Rectal smooth muscle tissue (tissue), 1 donor: ENCODE measurements around the gene KIF20B.
"Not testable (repeated sequence)": the region's sequence is repeated elsewhere in the genome, so short reads cannot be mapped to it uniquely, and the experiment has no call there.

Source experiments
- H3K27ac ChIP-seq: one replicate; pipeline ENCODE4 v1.7.0; 2013; ENCODE audit warnings: low read depth, low read length, inconsistent platforms
- H3K27me3 ChIP-seq: one replicate; pipeline ENCODE4 v1.7.0; 2013; ENCODE audit warnings: low read length; ENCODE audit not compliant: control insufficient read depth, insufficient read depth
- H3K36me3 ChIP-seq: one replicate; pipeline ENCODE4 v1.7.0; 2013; ENCODE audit warnings: low read length; ENCODE audit not compliant: control insufficient read depth, insufficient read depth
- H3K4me1 ChIP-seq: one replicate; pipeline ENCODE4 v1.7.0; 2013; ENCODE audit warnings: low read length; ENCODE audit not compliant: control insufficient read depth, insufficient read depth
- H3K4me3 ChIP-seq: one replicate; pipeline ENCODE4 v1.7.0; 2013; ENCODE audit warnings: low read length
- H3K9ac ChIP-seq: one replicate; pipeline ENCODE4 v1.7.0; 2013; ENCODE audit warnings: low read length

KIF20B gene

GRCh38 chr10:89793649-89794254, 92.4 kb downstream of the KIF20B start:
- Histone ChIP-seq H3K36me3 (no peaks in the 10 kb centered on the region), H3K9ac (no peak overlapping the region), H3K27me3 (no peaks in the 10 kb centered on the region), H3K4me1 (no peaks in the 10 kb centered on the region), H3K27ac (no peak overlapping the region), H3K4me3 (no peak overlapping the region)

- no peaks in the 10 kb centered on the region for H3K36me3 ChIP-seq
- no peak overlapping the region for H3K9ac ChIP-seq
- H3K4me1 ChIP-seq = no peaks in the 10 kb centered on the region
Measured at GRCh38 chr10:89795840-89796239, 94.5 kb downstream of the KIF20B start.

GRCh38 chr10:89798092-89798491, 96.7 kb downstream of the KIF20B start:
- Histone ChIP-seq H3K4me1 (no peaks in the 10 kb centered on the region), H3K9ac (no peak overlapping the region), H3K27me3 (no peaks in the 10 kb centered on the region), H3K4me3 (no peak overlapping the region), H3K27ac (no peak overlapping the region), H3K36me3 (no peaks in the 10 kb centered on the region)

More at GRCh38 chr10:89795840-89796239, 94.5 kb downstream of the KIF20B start:
- no peak overlapping the region for H3K4me3 ChIP-seq
- H3K27ac ChIP-seq = no peak overlapping the region
- H3K27me3 ChIP-seq = no peaks in the 10 kb centered on the region

GRCh38 chr10:89799573-89799972, 98.2 kb downstream of the KIF20B start:
- Histone ChIP-seq H3K4me1 (no peaks in the 10 kb centered on the region), H3K27ac (no peak overlapping the region), H3K36me3 (no peaks in the 10 kb centered on the region), H3K9ac (no peak overlapping the region), H3K27me3 (no peaks in the 10 kb centered on the region), H3K4me3 (no peak overlapping the region)

- H3K9ac ChIP-seq = no peak overlapping the region
- no peaks in the 10 kb centered on the region for H3K4me1 ChIP-seq
- no peaks in the 10 kb centered on the region for H3K27me3 ChIP-seq
- H3K4me3 ChIP-seq = no peak overlapping the region
- no peak overlapping the region for H3K27ac ChIP-seq
- no peaks in the 10 kb centered on the region for H3K36me3 ChIP-seq
Measured at GRCh38 chr10:89805599-89806013, 104.2 kb downstream of the KIF20B start.

GRCh38 chr10:89808842-89809241, 107.5 kb downstream of the KIF20B start:
- Histone ChIP-seq H3K4me3 (no peak overlapping the region), H3K9ac (no peak overlapping the region), H3K27ac (no peak overlapping the region), H3K27me3 (no peaks in the 10 kb centered on the region), H3K36me3 (no peaks in the 10 kb centered on the region), H3K4me1 (no peaks in the 10 kb centered on the region)

- Histone ChIP-seq H3K27me3 (no peaks in the 10 kb centered on the region), H3K9ac (no peak overlapping the region), H3K27ac (no peak overlapping the region), H3K4me3 (no peak overlapping the region), H3K36me3 (no peaks in the 10 kb centered on the region), H3K4me1 (no peaks in the 10 kb centered on the region)
Measured at GRCh38 chr10:89809766-89810165, 108.4 kb downstream of the KIF20B start.

GRCh38 chr10:89810908-89811525, 109.6 kb downstream of the KIF20B start:
- Histone ChIP-seq H3K4me1 (no peaks in the 10 kb centered on the region), H3K27ac (no peak overlapping the region), H3K27me3 (no peaks in the 10 kb centered on the region), H3K4me3 (no peak overlapping the region), H3K9ac (no peak overlapping the region), H3K36me3 (no peaks in the 10 kb centered on the region)

GRCh38 chr10:89813546-89813945, 112.2 kb downstream of the KIF20B start:
- H3K4me1 ChIP-seq = no peaks in the 10 kb centered on the region
- H3K9ac ChIP-seq = no peak overlapping the region
- no peaks in the 10 kb centered on the region for H3K27me3 ChIP-seq
- no peaks in the 10 kb centered on the region for H3K36me3 ChIP-seq
- H3K4me3 ChIP-seq = no peak overlapping the region
- no peak overlapping the region for H3K27ac ChIP-seq

- H3K9ac ChIP-seq = no peak overlapping the region
- H3K4me3 ChIP-seq = no peak overlapping the region
- no peak overlapping the region for H3K27ac ChIP-seq
- H3K27me3 ChIP-seq = no peaks in the 10 kb centered on the region
- no peaks in the 10 kb centered on the region for H3K4me1 ChIP-seq
- no peaks in the 10 kb centered on the region for H3K36me3 ChIP-seq
Measured at GRCh38 chr10:89814278-89814677, 112.9 kb downstream of the KIF20B start.

- Histone ChIP-seq H3K36me3 (no peaks in the 10 kb centered on the region), H3K4me3 (no peak overlapping the region), H3K27me3 (no peaks in the 10 kb centered on the region), H3K9ac (no peak overlapping the region), H3K4me1 (no peaks in the 10 kb centered on the region), H3K27ac (no peak overlapping the region)
Measured at GRCh38 chr10:89815049-89815853, 113.9 kb downstream of the KIF20B start.

GRCh38 chr10:89819008-89819407, 117.6 kb downstream of the KIF20B start:
- H3K9ac ChIP-seq, H3K27ac ChIP-seq, H3K27me3 ChIP-seq, H3K36me3 ChIP-seq, H3K4me3 ChIP-seq, H3K4me1 ChIP-seq: not testable (repeated sequence)
